Measurements from ENCODE around the gene EIF2S2.

EIF2S2 gene

DNA sequence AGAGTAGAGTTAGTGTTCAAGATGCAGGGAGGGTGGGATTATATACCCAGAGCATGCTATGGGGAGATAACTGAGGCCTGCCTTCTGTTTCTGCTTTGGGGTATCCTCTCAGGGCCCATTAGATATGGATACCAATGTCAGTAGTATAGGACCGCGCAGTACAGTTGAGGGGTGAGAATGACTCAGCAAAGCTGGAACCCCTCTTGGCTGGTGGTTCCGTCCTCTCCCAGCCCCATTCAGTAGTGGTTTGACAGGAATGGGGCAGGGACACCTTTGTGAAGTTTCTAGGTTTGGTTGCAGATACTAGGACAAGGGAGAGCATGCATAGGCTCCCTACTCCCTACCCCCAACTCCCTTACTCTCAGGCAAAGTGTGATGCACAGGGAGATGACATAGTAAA is 47.8 kb downstream of the EIF2S2 start:
- DNase-seq (ENCODE audit: low read depth, low spot score), result no peak

GRCh38 chr20:34062570-34063482 is 49.2 kb downstream of the EIF2S2 start:
- DNase-seq (ENCODE audit: low read depth, low spot score), result no peak

DNA sequence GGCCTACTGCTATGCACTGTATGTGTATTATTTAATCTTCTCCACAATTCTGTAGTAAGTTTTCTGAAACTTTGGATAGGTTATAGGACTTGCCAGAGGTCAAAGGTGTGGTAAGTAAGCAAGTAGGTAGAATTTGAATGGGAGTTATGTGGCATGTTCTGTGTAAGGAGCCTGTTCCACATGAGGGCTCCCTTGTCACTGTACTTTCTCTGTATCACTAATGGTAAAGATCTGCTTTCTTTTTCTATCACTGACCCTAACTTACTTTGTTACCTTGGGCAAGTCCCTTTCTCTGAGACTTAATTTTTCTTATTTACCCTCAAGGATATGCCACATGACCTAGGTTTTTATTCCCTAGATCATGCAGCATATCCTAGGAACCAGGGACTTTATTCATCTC is 50.3 kb downstream of the EIF2S2 start:
- DNase-seq (ENCODE audit: low read depth, low spot score), result no peak

- no peak for DNase-seq (ENCODE audit: low read depth, low spot score)
Observed at GRCh38 chr20:34060970-34061369, 51.1 kb downstream of the EIF2S2 start.

- no peak for DNase-seq (ENCODE audit: low read depth, low spot score)
Observed at GRCh38 chr20:34058831-34059230, 53.2 kb downstream of the EIF2S2 start.

- no peak for DNase-seq (ENCODE audit: low read depth, low spot score)
Observed at GRCh38 chr20:34055290-34055689, 56.8 kb downstream of the EIF2S2 start.

DNA sequence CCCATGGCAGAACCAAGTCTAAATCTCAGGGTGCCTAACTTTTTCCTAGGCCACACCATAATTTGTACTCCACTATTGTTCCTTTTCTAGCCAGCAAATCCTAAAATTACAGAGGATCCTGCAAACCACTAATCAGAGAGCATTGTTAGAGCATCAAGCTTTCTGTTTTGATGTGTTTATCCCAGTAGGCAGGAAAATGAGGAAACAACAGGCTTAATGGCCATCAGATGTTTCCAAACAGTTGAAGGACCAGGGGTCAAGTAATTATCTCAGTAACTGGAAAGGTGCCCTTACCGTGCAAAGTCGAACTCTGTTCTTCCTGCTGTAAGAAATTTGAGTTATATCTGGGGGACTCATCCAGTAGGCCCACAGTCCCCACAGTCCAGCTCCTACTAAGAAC is 59.6 kb downstream of the EIF2S2 start:
- DNase-seq (ENCODE audit: low read depth, low spot score), result no peak

DNA sequence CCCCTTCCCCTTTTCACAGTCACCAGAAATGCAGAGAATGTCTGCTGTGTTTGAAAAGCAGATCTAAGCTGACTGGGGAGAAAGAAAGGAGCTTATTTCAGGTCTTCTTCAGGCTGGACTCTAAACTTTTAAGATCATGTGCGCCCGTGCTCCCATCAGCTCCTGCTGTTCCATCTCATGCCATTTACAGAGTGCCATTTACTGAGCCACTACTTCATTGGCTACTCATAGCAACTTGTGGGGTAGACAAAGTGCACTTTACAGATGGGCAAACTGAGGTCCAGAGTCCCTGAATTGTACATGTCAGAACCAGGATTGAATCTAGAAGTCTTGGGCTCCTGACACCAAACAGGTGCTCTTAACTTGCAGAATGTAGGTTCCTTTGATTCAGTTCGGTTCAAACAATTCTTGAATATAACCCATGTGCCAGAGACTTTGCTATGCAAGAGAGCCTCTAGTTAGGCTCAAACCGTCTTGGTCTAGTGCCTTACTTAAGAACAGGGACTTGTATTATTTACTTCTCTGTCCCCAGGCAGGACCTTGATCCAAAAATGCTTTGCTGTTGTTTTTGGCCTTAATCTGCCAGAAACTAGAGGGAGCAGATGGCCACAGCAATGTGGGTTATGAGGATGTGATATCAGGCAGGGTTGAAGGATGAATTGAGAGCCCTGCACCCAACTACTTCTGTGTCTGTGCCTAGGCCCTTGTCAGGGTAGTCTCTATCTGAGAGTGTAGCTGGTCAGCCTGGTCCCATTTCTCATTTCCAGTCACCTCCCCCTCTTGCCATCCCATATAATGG is 61.9 kb downstream of the EIF2S2 start:
- no peak for DNase-seq (ENCODE audit: low read depth, low spot score)

DNA sequence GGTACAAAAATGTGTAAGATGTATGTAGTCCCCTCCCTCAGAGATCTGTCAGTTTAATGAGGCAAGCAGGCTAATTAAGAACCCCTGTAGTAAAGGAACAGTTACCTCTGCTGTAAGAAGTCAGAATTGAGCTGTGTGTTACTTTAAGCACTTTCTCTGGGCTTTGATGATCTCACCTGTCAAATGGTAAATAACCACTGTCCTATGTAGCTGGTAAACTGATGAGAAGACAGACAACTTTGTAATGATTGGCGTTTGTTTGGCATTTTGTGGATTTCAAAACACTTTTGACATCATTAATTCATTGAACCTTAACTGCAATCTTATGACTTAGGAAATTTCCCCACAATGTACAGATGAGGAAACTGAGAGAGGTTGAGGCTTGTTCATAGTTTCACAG is 62.7 kb downstream of the EIF2S2 start:
- DNase-seq (ENCODE audit: low read depth, low spot score), result no peak

- DNase-seq (ENCODE audit: low read depth, low spot score), result no peak
Observed at GRCh38 chr20:34047917-34048316, 64.1 kb downstream of the EIF2S2 start.

DNA sequence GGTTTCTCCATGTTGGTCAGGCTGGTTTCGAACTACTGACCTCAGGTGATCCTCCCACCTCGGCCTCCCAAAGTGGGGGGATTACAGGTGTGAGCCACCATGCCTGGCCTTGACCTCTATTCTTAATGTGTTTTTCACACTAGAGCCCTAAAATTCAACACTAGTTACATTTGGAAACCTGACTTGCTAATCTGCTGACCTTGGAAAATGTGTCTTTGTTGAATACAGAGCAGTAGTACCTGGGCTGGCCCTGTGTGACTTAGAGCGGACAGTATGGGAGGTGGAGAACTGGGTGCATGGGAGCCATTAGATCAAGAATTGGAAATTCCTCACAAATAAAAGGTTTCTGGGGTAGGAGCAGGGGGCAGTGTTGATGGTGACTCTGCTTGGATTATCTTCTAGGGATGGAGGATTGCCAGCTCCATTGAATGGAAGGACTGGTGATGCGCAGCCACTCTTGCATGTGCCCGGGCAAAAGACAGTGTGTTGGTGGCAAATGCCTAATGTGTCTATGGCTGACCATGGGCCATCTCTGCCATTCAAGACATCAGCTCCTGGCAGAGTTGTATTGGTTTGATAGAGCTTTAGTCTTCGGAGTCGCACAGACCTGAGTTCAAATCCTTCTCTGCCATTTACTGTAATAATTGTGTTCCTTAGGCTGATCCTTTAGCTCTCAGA is 64.9 kb downstream of the EIF2S2 start:
- no peak for DNase-seq (ENCODE audit: low read depth, low spot score)

DNA sequence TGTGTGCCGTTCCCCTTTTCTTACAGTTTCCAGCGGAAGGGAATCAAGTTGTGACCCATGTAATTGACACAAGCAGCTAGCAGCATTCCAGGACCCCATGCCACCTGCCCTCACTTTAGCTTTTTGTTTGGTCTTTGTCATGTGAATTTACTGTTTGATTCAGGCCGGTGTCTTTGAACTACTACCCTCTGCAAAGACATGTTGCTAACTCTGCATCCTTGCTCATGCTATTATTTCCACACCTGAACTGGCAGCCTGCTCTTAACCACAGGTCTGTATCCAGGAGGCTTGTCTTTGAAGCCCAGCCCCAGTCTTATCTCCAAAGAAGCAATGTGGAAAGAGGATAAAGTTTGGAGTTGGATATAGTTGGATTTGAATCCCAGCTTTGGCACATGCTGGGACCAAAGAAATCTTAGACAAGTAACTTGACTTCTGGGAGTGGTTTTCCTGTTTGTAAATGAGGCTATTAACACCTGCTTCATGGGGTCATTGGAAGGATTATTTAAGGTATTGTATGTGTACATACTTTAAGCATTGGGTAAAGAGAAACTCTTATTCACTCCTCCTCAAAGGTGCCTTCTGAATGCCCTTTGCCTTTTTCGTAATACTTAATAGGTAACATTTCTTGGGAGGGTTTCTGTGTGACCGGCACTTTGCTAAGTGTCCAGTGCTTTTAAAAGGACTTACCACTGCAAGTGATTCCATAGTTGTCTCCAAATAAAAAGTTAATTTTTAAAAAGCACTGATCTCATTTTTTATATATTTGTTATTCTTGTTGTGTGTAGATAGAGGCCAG is 65.9 kb downstream of the EIF2S2 start:
- DNase-seq (ENCODE audit: low read depth, low spot score), result no peak

- no peak for DNase-seq (ENCODE audit: low read depth, low spot score)
Observed at GRCh38 chr20:34045294-34045693, 66.7 kb downstream of the EIF2S2 start.

- DNase-seq (ENCODE audit: low read depth, low spot score), result no peak
Observed at GRCh38 chr20:34043025-34043424, 69.0 kb downstream of the EIF2S2 start.

DNA sequence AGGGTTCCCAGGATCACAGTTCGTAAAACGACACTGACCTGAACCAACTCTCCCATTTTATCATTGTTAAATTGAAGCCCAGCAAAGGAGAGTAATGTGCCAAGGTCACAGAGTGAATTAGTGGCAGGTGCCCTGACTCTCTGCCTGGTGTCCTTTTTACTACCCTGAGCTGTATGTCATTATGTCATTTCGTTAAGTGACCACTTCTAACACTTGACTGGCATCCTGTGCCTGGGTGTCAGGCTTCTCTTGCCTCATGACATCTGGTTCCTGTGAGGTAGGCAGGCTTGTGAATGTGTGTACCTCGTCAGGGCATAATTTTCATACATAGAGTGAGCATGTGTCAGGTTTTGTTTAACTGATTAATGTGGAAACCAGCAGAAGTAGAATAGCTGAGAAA is 69.8 kb downstream of the EIF2S2 start:
- DNase-seq (ENCODE audit: low read depth, low spot score), result no peak

- DNase-seq (ENCODE audit: low read depth, low spot score), result no peak
Observed at GRCh38 chr20:34041226-34041625, 70.8 kb downstream of the EIF2S2 start.

DNA sequence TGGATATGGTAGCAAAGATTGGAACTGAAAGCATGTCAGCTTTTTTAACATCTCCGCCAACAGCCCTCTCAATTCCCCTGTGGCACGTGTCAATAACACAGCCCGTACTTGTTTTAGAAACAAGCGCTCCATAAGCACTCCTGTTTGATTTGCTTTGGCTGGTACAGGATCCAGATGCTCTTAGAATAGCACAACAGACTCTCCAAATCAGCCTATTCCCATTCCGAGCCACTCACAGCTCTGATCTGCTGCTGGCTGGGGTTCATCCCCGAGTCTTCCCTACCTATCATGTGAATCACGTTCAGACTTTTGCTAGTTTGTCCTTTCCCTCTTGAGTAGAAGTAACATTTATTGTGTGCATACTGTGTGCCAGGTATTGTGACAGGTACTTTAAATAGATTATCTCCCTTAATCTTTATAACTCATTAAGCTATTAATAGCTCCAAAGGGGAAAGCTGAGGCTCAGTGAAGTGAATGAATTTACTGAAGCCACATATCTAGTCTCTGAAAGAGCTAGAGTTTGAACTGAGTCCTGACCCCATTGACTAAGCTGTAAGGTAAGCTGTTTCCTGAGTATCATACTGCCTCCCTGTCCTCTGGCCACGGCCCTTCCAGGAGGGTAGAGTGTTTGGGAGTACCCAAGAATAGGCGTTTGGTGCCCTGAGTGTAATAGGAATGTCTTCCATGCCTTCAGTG is 71.6 kb downstream of the EIF2S2 start:
- no peak for DNase-seq (ENCODE audit: low read depth, low spot score)

Data from smooth muscle cell of the brain vasculature (primary cell).